ENCODE results near the gene DOCK8. TPM values are rescaled to one million over a fixed set of nuclear protein-coding genes. Genes with fewer than 3 reads are reported as not detected.

DOCK8 gene
- total RNA-seq, 2 donors from 2014 or later: 18.7 to 19.3 TPM

GRCh38 chr9:462121-462520 is 247.5 kb downstream of the DOCK8 start:
- Histone ChIP-seq H3K27me3 (replicated peaks; ENCODE audit: insufficient read depth) (no peaks in the 10 kb centered on the region), H3K27ac (no peak overlapping the region), H3K9me3 (no peaks in the 10 kb centered on the region), H3K36me3 (no peaks in the 10 kb centered on the region), H3K4me3 (no peak overlapping the region), H3K4me1 (ENCODE audit: control insufficient read depth in 1 of 2, low read depth in 2 of 2) (no peaks in the 10 kb centered on the region)
- no peak for ATAC-seq (ENCODE audit: insufficient number of reproducible peaks, low FRiP score, low read depth)
- DNase-seq (ENCODE audit: low spot score): no peak
- no peak for TF ChIP-seq CTCF (IDR thresholded peaks at IDR 0.05)

DNA sequence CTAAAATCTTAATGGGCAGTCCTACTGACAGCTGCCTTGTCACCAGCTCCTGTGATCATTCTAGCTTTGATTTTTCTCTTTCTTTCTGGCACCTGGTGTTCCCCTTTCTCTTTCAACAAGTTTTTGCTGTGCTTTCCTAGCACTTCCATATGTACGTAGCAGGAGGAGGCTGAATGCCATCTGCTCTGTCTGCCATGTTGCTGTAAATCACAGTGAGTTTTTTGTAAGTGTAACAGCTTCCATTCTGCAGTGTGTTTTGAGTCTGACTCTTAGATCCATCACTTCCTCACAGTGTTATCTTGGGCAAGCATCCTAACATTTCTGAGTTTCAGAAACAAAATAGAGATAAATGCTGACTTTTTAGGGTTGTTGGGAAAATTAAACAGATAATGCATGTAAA is 247.9 kb downstream of the DOCK8 start:
- TF ChIP-seq CTCF (IDR thresholded peaks at IDR 0.05): no peak
- ATAC-seq (ENCODE audit: insufficient number of reproducible peaks, low FRiP score, low read depth) (no peak), DNase-seq (ENCODE audit: low spot score) (no peak)
- no peaks in the 10 kb centered on the region for H3K27me3 ChIP-seq (replicated peaks; ENCODE audit: insufficient read depth)
- no peaks in the 10 kb centered on the region for H3K36me3 ChIP-seq
- no peaks in the 10 kb centered on the region for H3K4me1 ChIP-seq (ENCODE audit: control insufficient read depth in 1 of 2, low read depth in 2 of 2)
- H3K27ac ChIP-seq: no peak overlapping the region
- no peak overlapping the region for H3K4me3 ChIP-seq
- H3K9me3 ChIP-seq: no peaks in the 10 kb centered on the region

DNA sequence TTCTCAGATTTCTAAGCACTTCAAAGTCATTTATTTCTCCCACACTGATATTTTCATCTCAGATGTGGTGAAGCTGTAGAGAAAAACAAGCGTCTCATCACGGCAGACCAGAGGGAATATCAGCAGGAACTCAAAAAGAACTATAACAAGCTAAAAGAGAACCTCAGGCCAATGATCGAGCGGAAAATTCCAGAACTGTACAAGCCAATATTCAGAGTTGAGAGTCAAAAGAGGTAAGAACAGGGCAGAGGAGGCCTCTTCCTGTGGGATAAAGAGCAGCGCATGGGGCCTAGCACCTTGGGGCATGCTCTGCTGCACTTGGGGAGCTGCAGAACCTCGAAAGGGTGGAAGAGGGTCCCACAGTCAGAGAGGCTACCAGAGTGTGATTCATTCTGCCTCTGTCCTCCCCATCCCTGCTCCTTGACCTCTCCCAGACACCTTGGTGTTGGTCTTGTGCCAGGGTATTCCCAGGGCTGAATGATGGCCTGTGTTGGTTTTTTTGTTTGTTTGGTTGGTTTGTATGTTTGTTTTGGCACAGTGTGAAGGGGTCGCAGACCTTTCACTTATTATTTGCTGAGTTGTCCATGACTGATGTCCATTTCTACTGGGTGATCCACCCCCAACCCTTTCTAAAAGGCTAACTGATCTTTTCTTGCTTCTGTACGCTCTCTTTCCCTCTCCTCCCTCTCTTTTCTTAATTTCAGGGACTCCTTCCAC is 248.9 kb downstream of the DOCK8 start:
- no peak overlapping the region for H3K27ac ChIP-seq
- no peak for TF ChIP-seq CTCF (IDR thresholded peaks at IDR 0.05)
- H3K4me3 ChIP-seq: no peak overlapping the region
- DNase-seq (ENCODE audit: low spot score) (no peak), ATAC-seq (ENCODE audit: insufficient number of reproducible peaks, low FRiP score, low read depth) (no peak)
- no peaks in the 10 kb centered on the region for H3K9me3 ChIP-seq
- no peaks in the 10 kb centered on the region for H3K36me3 ChIP-seq
- H3K27me3 ChIP-seq (replicated peaks; ENCODE audit: insufficient read depth): no peaks in the 10 kb centered on the region
- peaks cover 0 to 4% of the 10 kb centered on the region in 2 donors for H3K4me1 ChIP-seq (ENCODE audit: control insufficient read depth in 1 of 2, low read depth in 2 of 2)

- no peak for ATAC-seq (ENCODE audit: insufficient number of reproducible peaks, low FRiP score, low read depth)
- H3K36me3 ChIP-seq: no peaks in the 10 kb centered on the region
- no peaks in the 10 kb centered on the region for H3K9me3 ChIP-seq
- no peak for DNase-seq (ENCODE audit: low spot score)
- H3K4me3 ChIP-seq: no peak overlapping the region
- H3K27ac ChIP-seq: no peak overlapping the region
- H3K27me3 ChIP-seq (replicated peaks; ENCODE audit: insufficient read depth): no peaks in the 10 kb centered on the region
- TF ChIP-seq CTCF (IDR thresholded peaks at IDR 0.05): no peak
- peaks cover 0 to 20% of the 10 kb centered on the region in 2 donors for H3K4me1 ChIP-seq (ENCODE audit: control insufficient read depth in 1 of 2, low read depth in 2 of 2)
Measured at GRCh38 chr9:466747-467146, 252.1 kb downstream of the DOCK8 start.

DNA sequence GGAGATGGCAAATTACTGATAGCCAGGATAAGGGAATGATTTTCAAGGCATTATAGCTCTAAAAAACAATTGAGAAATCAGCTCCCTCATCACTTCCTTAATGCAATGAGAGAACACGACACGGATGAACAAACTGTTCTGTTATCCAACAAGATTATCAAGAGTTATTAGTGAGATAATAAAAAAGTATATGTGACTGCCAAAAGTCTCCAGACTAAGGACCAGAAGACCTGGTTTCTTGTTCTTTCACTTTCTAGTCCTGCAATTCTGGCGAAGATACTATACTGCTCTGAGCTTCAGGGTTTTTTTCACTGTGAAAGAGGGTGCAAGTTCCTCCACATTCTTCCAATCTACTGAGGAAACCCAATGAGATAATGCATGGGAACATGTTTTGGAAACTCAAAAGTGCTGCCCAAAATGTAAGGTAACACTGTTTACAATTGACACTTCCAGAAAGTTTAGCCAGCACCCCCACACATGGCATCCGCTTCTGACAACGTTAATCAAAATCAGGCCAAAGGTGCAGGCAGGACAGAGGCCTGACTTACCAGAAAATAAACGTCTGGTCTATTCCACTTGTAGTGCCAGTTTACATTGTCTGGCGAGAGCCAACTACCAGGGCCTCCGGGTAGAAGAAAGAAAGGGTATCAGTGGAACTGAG is 254.2 kb downstream of the DOCK8 start:
- Histone ChIP-seq H3K27me3 (replicated peaks; ENCODE audit: insufficient read depth) (no peaks in the 10 kb centered on the region), H3K4me1 (ENCODE audit: control insufficient read depth in 1 of 2, low read depth in 2 of 2) (peaks cover 0 to 20% of the 10 kb centered on the region in 2 donors), H3K4me3 (peak overlapping the region; percentile 90), H3K9me3 (no peaks in the 10 kb centered on the region), H3K36me3 (no peaks in the 10 kb centered on the region), H3K27ac (peak overlapping the region in 1 of 2 donors; percentile 14)
- TF ChIP-seq CTCF (IDR thresholded peaks at IDR 0.05): no peak
- ATAC-seq (ENCODE audit: insufficient number of reproducible peaks, low FRiP score, low read depth) (no peak), DNase-seq (ENCODE audit: low spot score) (no peak)
